Right ventricle myocardium superior (tissue), 1 donor: ENCODE results near the gene PIGK. TPM values are rescaled to one million over a fixed set of nuclear protein-coding genes. Genes with fewer than 3 reads are reported as not detected.

Experiments used
- ATAC-seq: fragments of 200-7000 bp; cut with Tn5 transposase; one replicate; pipeline ENCODE4 v1.9.1; 2020; ENCODE audit warnings: mild to moderate bottlenecking; ENCODE audit not compliant: poor library complexity
- DNase-seq: peaks from one replicate; pipeline ENCODE4 v3.0.0-alpha.2; 2020
- intact Hi-C: fragments of 100-400 bp; cut with DNase I; formaldehyde crosslinking; loops from one replicate; pipeline ENCODE4 v1.11.2; 2022
- total RNA-seq: library from RNA; stranded (reverse); fragmentation: NEBNext Ultra II Directional; extraction: Animal tissue kit (Norgen Biotek cat#: 25700); gene quantifications from one replicate; pipeline ENCODE4 v1.2.1, GENCODE V29; 2021
- donor health status: DM: no; HTN: yes; CAD: no; lungs with severe emphysema.

PIGK gene
- total RNA-seq, 1 donor from 2014 or later = 28.0 TPM

GRCh38 chr1:77121503-77121902, 97.7 kb downstream of the PIGK start:
- no peak for ATAC-seq
- DNase-seq = no peak
- intact Hi-C loops = no loop called here

- intact Hi-C loops = no loop called here
- DNase-seq = no peak
- no peak for ATAC-seq
Measured at GRCh38 chr1:77120950-77121349, 98.3 kb downstream of the PIGK start.

- DNase-seq (no peak), ATAC-seq (no peak)
- intact Hi-C loops = no loop called here
Measured at GRCh38 chr1:77118712-77119111, 100.5 kb downstream of the PIGK start.

GRCh38 chr1:77104672-77105071, 114.6 kb downstream of the PIGK start:
- no peak for ATAC-seq

GRCh38 chr1:77103486-77103885, 115.7 kb downstream of the PIGK start:
- intact Hi-C loops = no loop called here
- DNase-seq (no peak), ATAC-seq (no peak)

More at GRCh38 chr1:77104672-77105071, 114.6 kb downstream of the PIGK start:
- DNase-seq = no peak
- intact Hi-C loops = no loop called here

GRCh38 chr1:77100875-77101274, 118.4 kb downstream of the PIGK start:
- ATAC-seq (no peak), DNase-seq (no peak)
- intact Hi-C loops = no loop called here

- intact Hi-C loops = no loop called here
- DNase-seq (no peak), ATAC-seq (no peak)
Measured at GRCh38 chr1:77096496-77097255, 122.6 kb downstream of the PIGK start.

GRCh38 chr1:77095236-77095635, 124.0 kb downstream of the PIGK start:
- intact Hi-C loops = no loop called here
- DNase-seq (no peak), ATAC-seq (no peak)

GRCh38 chr1:77089756-77090155, 129.5 kb downstream of the PIGK start:
- ATAC-seq = no peak
- intact Hi-C loops = no loop called here
- DNase-seq = no peak

- ATAC-seq (no peak), DNase-seq (no peak)
- intact Hi-C loops = no loop called here
Measured at GRCh38 chr1:77085109-77085508, 134.1 kb downstream of the PIGK start.

GRCh38 chr1:77084457-77084856, 134.8 kb downstream of the PIGK start:
- intact Hi-C loops = no loop called here
- no peak for DNase-seq
- ATAC-seq = no peak

- intact Hi-C loops = no loop called here
- DNase-seq (no peak), ATAC-seq (peak; percentile 88)
Measured at GRCh38 chr1:77081834-77082233, 137.4 kb downstream of the PIGK start.

- DNase-seq (no peak), ATAC-seq (no peak)
- intact Hi-C loops = no loop called here
Measured at GRCh38 chr1:77076759-77077158, 142.5 kb downstream of the PIGK start.

GRCh38 chr1:77068013-77068412, 151.2 kb downstream of the PIGK start:
- ATAC-seq = no peak
- intact Hi-C loops = no loop called here
- DNase-seq = no peak

- ATAC-seq (no peak), DNase-seq (no peak)
- intact Hi-C loops = no loop called here
Measured at GRCh38 chr1:77065693-77066342, 153.4 kb downstream of the PIGK start.

- DNase-seq = no peak
- intact Hi-C loops = no loop called here
- no peak for ATAC-seq
Measured at GRCh38 chr1:77064246-77064645, 155.0 kb downstream of the PIGK start.

GRCh38 chr1:77063118-77063517, 156.1 kb downstream of the PIGK start:
- intact Hi-C loops = no loop called here

GRCh38 chr1:77061162-77061561, 158.1 kb downstream of the PIGK start:
- no peak for ATAC-seq
- no peak for DNase-seq
- intact Hi-C loops = no loop called here

More at GRCh38 chr1:77063118-77063517, 156.1 kb downstream of the PIGK start:
- DNase-seq = no peak
- ATAC-seq = no peak

- ATAC-seq = no peak
- intact Hi-C loops = no loop called here
Measured at GRCh38 chr1:77060000-77060399, 159.2 kb downstream of the PIGK start.

GRCh38 chr1:77057994-77058585, 161.1 kb downstream of the PIGK start:
- ATAC-seq (no peak), DNase-seq (no peak)
- intact Hi-C loops = no loop called here

More at GRCh38 chr1:77060000-77060399, 159.2 kb downstream of the PIGK start:
- no peak for DNase-seq
